Left ventricle myocardium superior (tissue), 1 donor: ENCODE data around the gene DUSP22. TPM values are rescaled to one million over a fixed set of nuclear protein-coding genes. Genes with fewer than 3 reads are reported as not detected.

ENCODE experiments used
- ATAC-seq: fragments of 200-7000 bp; cut with Tn5 transposase; one replicate; pipeline ENCODE4 v1.9.1; 2020; ENCODE audit warnings: mild to moderate bottlenecking, moderate library complexity
- DNase-seq: peaks from one replicate; pipeline ENCODE4 v3.0.0-alpha.2; 2020
- intact Hi-C: fragments of 100-400 bp; cut with micrococcal nuclease; formaldehyde crosslinking; loops from one replicate; pipeline ENCODE4 v1.11.0; 2022
- total RNA-seq: library from RNA; stranded (reverse); fragmentation: NEBNext Ultra II Directional; extraction: Animal tissue kit (Norgen Biotek cat#: 25700); gene quantifications from one replicate; pipeline ENCODE4 v1.2.1, GENCODE V29; 2021
- donor health status: DM: no; HTN: yes; CAD: no; lungs with severe emphysema.

DUSP22 gene
- total RNA-seq, 1 donor from 2014 or later: 50.4 TPM

DNA sequence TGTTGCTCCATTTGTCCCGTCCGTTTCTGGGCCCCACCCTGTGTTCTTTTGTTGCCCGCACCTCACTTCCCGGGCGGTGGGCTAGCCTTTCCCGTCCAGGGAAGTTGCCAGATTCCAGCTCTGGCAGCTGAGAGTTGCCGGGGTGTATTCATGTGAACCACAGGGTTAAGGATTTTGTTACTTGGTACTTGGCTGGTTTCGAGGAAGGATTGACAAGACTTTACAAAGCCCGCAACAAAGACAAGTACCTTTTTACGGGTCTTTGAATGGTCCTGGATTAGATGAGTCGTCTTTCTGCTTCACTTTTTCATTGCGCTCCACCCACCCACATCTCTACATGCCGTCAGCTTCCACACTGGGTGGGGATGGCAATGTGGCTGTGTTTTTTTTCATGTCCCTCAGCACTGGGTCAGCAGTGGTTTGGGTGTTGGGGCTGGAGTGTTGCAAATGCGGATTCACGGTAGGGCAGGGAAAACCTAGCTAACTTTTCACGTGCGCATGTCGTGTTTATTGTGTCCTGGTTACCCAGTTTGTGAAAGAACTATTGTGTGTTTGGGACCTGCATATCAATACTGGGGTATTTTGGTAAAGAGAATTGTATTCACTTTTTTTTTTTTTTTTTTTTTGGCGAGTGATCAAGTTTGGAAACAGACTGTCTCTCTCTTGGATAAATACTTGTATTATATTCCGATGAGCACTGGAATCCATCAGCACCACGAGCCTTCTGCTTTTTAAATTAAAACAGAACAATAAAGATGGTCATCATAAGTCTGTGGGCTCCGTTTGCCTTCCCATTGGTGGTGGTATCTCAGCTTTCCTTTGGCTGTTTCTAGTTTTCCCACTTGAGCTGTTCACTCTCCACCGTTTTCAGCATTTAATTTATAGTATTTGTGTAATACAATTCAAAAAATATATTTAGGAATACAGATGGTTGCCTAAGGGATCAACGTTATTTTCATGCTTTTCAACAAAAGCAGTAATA is 1.2 kb downstream of the DUSP22 start:
- ATAC-seq (peak; percentile 9), DNase-seq (peak; percentile 53)
- intact Hi-C loops: no loop called here

DNA sequence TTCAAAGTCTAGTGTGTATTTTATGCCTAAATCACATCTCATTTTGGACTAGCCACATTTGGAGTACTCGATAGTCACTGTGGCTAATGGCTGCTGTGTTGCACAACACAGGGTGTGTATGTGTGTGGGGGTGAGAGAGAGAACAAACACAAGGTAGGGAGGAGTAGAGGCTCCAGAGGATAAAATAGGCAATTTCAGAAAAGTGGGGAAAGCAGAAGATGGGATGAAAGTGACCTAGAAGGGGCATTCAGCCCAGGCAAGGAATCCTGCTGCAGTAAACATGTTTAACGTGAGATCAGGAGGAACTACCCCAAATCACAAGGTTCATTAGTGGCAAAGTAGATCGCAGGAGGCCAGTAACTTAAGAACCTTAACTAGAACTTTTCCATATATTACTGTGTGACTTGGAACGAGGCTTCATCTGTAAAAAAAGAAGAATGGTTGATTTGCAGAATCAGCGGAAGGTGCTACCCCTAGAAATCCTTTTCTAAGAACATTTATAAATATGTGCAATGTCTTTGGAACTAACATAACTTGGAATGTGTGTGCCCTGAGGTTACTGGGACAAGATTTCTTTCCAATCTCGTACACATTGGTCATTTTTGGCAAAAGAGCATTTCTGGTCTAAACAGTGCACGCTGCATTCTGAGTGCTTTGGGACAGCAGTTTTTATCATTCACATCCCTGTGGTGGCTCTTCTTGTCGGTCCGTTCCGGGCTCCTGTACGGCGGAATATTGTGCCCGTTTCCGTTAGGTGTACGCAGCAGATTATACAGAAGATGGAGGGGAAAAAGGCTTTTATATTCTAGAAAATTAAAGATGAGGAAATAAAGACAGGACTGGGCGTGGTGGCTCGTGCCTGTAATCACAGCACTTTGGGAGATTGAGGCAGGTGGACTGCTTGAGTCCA is 2.6 kb downstream of the DUSP22 start:
- DNase-seq (no peak), ATAC-seq (no peak)
- intact Hi-C loops: no loop called here

DNA sequence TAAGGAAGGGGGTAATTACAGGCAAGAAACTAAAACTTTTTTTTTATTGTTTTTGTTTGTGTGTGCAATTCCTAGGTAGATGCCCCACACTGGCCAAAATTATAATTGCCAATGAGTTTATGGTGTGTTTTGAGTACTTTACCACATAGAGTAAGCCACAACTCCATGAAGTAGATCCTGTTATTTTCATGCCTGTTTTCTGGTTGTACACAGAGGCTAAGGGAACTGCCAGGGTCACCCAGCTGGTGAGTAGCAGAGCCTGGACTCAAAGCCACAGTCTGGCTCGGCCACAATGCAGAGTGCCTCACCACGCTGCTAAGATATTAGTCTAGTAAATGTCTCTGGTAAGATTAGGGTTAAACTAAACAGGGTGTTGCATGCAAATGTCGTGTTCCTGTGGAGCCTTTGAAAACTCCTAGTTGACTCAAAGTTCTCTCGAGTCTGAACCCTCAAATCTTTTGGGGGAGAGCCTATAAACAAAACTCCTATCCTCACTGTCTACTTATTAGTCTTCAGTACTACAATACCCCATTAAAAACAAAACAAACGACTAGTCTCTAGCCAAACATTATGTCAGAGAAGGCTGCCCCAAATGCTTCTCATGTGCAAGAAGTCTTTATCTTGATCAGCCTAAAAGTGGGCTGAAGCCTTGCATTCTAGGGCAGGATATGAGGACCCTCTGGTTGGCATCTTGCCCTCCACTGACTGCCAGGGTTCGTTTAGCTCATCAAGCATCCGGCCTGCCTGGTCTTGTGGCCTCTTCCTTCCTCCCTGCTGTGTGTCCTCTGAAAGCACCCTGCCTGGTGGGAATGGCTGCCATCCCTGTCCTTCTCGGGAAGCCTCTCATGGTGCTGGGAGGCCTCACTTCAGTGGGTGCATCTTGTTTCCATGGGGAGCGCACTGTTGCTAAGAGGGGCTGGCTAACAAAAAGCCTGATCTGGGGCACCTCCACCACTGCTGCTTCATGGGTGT is 4.2 kb downstream of the DUSP22 start:
- ATAC-seq: no peak
- intact Hi-C loops: no loop called here
- peak; percentile 59 for DNase-seq

DNA sequence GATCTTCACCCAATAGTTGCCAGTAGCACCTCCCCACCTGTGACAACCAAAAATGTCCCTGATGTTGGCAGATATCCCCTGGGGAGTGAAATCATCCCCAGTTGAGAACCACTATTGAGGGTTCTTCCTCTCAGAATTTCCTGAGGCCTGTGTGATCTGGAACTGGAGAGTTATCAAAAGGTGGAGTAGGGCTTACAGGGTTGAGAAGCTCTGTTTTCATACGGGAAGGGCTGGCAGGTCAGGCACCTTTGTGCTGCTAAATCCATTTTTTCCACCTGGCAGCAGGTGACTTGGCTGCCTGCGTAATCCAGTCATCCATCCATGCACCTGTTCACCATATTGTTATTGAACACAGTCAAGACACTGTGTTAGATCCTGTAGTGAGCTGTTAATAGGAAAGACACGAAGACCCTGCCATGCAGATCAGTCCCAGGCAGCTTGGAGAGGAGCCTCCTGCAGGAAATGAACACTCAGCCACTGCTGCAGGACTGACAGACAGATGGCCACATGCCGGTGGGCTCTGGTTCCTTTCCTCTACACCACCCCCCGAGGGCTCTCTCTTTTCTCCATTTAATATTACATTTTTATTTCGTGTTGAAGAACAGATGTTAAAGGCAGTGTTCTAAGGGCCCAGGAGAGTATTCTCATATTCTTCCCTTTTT is 5.4 kb downstream of the DUSP22 start:
- intact Hi-C loops: no loop called here
- ATAC-seq (no peak), DNase-seq (no peak)

DNA sequence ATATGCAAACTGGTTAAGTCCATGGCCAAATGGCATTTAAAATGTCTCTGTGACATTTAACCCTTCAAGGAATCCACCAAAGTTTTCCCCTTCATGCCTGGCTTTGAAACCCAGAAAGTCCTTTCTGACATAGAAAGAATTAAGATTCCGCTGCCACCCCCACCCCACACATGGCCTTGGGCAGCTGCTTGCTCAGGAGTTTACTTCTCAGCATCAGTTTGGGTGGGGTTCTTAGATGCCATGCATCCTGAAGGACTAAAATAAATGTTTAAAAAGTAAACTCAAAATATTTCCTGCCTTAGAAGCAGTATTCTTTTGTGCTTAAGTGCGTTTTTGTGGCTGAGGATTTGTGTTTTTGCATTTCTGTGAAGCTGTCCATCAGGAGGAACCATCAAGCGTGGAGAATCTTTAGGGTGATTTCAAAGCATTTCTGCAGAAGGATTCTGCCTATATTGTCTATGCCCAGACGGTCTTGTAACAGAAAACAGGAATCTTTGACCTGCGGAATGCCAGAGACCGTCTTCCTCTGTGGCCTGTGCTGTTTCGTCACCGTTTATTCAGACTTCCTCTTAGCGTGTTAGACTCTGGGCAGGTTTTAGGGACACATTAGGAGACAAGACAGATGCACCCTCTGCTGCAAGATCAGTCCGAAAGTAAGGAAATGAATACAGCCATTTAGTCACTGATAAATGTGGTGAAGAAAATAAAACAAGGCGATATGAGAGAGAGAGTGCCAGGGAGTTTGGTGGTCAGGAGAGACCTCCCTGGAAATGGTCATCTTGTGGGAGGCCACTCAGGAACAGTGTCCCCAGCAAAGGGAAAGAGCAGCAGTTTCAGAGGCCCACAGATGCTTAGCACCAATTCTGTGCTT is 6.2 kb downstream of the DUSP22 start:
- DNase-seq (no peak), ATAC-seq (peak; percentile 43)
- intact Hi-C loops: no loop called here

DNA sequence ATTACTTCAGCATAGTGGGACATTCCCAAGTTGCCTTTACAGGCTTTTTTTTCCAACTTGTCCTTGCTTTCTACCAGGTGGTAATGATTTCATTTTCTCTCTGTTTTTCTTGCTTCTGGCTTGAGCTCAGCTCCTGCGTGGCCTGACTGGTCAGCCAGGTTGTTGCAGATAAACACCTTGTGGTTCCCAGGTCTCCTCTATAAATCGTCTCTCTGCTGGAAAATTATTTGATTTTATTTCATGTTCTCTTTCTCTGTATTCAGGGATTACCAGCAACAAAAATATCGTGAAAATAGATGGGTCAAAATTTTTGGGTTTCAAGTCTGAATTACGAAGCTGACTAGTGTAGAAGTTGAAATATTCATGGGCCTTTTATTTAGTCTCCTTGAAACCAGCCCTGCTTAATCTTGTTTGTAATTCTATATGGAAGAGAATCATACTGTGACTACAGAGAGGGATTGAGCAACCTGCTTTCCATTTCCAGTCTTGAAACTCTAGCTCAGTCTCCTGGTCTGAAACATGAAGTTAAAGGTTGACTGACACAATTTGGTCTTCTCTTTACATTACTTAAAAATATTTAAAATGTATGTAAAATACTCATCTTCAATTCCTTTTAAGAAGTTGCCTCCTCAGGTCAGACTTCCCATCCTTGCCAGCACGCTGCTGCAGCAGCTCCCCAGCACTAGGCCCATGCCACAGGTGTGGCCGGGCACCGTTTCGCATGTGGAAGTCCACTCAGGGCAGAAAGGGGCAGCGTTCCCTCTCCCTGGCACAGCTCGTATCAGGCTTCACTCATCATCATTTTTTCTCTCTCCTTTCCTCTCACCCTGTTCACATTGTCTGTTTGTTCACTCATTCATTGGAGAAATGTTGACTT is 7.1 kb downstream of the DUSP22 start:
- ATAC-seq (no peak), DNase-seq (no peak)
- intact Hi-C loops: no loop called here

DNA sequence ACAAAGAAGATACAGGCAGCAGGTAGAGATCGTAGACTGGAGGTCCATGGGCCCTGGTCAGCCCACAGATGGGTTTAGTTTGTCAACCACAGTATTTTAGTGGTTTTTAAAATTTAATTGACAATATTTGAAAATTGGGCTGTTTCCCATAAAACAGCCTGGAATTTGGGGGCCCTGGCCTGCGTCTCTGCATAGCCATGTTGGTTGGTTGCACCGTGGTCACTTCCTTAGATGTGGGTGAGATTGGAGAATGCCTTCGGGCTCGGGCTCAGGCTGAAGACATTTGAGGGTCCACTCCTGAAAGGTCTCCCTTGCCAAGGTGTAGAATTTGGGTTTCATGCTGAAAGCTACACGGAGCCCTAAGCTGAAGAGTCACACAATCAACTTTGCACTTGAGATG is 7.7 kb downstream of the DUSP22 start:
- ATAC-seq (no peak), DNase-seq (no peak)
- intact Hi-C loops: no loop called here

DNA sequence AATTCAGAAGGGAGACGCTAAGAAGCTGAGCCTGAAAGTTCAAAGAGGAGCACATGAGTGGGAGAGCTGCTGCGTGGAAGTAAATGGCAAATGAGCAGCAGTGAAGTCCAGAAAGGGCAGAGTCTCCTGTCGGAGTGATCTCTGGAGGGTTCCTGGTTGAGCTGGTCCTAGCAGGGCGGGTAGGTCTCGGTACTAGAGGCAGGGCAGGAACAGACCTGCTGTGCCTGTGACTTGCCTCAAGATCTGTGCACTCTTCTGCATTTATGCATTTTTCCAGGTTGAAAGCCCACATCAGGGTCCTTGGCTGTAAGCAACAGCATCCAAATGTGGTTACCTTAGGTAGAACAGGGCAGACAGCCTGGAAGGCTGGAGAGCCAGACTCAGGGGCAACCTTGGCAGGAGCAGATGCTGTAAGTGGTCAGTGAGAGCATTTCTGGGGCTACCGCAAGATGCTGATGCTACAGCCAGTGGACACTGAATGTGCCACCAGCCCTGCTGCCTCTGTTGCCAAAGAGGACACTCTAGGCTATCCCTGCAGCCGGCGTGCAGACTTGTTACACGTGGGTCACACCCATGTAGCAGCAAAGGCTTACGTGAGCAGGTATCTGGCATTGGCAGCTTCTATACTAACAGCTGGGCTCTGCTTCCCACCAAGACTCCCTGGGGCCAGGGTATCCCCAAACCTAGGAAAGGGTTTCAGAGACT is 8.4 kb downstream of the DUSP22 start:
- intact Hi-C loops: no loop called here
- ATAC-seq (no peak), DNase-seq (no peak)

DNA sequence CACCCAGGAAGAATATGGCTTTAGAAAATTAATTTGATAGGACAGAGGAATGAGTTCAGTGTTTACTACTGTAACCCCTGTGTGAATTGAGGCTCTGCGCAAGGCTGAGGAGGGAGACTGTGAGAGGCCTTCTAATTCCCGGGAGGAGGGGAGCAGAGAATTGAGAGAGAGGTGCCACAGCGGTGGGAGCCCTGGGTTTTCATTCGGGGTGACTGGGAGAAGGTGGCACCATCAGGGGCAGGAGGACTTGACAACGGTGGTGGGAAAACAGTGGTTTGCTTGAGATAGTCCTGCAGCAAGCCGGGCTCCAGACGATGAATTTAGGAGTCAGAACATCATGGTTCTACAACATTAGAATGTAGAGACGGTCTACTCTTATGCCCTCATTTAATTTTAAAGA is 9.2 kb downstream of the DUSP22 start:
- intact Hi-C loops: no loop called here
- DNase-seq (no peak), ATAC-seq (no peak)

DNA sequence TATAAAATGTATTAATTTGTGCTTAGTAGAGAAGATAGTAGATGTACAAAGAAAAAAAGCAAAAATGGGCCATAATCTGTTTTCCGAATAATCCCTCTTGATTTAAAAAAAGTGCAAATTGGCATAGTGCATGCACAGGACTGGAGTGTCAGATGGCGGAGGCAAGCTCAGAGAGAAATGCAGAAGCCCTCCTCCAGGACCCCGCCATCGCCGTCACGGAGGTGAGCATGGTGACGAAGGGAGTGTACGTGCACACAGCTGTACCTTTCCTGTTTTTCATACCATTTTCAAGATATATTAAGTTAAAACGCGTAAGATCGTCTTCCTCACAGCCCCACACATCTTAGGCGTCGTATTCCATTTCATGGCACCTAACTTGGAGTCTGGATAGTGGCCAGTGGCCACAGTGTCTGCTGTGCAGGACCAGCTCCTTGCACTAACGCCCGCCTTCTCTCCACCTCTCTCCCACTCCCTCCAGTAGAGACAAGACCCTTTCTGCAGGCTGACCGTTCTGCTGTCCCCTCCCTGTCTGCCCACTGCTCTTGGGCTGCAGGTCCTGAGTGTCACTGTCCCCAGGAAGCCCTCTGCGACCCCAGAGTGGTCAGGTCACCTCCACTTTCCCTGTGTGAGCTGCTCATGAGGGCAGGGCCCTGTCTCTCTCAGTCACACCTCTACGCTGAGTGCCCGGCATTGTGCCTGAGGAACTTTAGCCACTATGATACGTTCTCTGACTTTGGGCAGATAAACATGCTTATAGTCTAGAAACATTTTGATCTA is 9.8 kb downstream of the DUSP22 start:
- DNase-seq (no peak), ATAC-seq (no peak)
- intact Hi-C loops: no loop called here

DNA sequence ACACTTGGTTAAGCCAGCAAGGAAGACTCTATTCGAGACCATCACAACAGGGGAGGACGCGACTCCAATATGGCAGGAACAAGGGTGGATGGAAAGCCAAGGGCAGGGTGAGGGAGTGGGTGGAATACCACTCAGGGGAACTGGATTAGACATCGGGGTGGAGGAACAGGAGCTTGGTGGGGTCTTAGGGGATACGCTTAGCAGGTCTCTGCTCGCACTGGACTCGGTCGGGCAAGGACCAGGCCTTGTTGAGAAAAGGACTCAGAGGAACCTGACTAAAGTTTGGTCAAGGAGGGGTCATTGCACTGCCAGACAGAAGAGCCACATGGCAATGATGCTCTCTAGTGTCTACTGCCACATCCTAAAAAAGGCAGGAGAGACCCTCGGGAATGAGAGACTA is 10.5 kb downstream of the DUSP22 start:
- intact Hi-C loops: no loop called here
- DNase-seq (no peak), ATAC-seq (no peak)

DNA sequence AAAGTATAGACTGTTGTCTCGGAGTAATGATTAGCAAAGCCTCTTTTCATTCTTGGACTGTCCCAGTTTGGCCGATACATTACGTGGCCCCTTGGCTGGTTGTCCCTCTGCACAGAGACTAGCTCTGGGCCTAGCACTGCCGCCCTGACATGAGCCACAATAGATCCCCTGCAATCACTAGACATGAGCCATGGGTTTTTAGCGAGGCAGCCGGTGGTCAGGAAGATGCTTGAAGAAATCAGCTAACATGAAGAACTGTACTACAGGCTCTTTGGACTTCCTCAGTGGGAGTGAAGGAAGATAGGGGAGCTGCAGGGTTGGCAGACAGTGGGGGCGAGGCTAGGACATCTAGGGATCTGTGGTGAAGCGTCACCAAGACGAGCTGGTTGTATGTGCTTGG is 11.0 kb downstream of the DUSP22 start:
- intact Hi-C loops: no loop called here
- no peak for ATAC-seq
- no peak for DNase-seq

DNA sequence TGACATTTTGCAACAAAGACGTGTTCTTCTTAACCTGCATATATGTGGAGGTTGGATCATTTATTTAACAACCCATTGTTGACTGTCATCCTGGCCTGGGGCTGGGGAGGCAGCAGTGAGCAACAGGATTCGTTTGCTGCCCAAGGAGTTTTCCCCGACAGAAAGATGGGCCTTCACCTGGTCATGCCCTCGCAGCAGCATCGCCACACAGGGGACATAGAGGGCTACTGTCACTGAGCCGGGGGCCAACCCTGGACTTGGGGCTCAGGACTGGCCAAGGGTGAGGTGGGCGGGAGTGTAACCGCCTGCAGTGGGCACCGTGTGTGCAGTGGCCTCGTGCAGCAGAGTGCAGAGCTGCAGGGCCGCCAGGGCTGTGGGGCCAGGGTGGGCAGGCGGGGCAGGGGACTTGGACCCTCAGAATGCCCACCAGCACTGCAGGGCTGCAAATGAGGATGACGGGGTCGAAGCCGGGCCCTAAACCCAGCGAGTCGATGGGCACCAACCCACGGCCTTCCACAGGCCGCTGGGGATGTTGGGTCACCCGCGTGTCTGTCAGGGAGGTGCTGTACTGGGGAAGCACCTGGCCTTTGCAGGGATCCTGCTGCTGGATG is 11.8 kb downstream of the DUSP22 start:
- DNase-seq: no peak
- intact Hi-C loops: no loop called here
- ATAC-seq: no peak

DNA sequence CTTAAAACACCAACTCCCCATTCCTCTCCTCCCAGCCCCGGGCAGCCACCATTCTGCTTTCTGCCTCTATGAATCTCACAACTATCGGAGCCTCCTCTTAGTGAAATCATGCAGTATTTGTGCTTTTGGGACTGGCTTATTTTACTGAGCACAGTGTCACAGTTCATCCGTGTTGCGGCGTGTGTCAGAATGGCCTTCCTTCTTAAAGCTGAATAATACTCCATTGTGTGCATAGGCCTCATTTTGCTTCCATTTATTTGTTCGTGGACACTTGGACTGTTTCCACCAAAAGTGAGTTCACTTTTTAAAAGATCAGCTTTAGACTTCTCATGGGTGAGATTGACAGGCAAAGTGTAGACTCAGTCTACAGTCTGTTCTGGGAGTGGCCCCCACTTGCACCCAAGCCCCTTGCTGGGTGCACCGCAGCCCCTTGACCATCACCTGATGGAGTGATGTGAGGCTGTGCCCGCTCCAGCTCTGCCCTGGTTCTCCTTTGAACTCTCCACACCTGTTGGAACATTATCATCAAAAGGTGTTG is 12.6 kb downstream of the DUSP22 start:
- intact Hi-C loops: no loop called here
- ATAC-seq: no peak
- no peak for DNase-seq
